22Rv1 (cell line): ENCODE data around the gene KDM2A.

Source experiments
- H3K27ac ChIP-seq: fragments of 450-650 bp; 2 replicates; pipeline ENCODE4 v1.5.1; 2017
- ZFX ChIP-seq: fragments of 450-650 bp; IDR thresholded peaks from 2 replicates; pipeline ENCODE4 v1.6.1; 2017; ENCODE audit warnings: antibody characterized with exemption, borderline replicate concordance
- TF ChIP-seq, protein P1 (sequence below): fragments of 450-650 bp; IDR thresholded peaks from 2 replicates; pipeline ENCODE4 v1.5.1; 2017; ENCODE audit warnings: mild to moderate bottlenecking

Gene KDM2A

GRCh38 chr11:67118801-67119584 is at the start of gene KDM2A:
TSS of gene KDM2A (plus strand) at chr11:67119263. CDS start at chr11:67121317, 2,054 bp downstream.
- TF ChIP-seq, protein P1, sequence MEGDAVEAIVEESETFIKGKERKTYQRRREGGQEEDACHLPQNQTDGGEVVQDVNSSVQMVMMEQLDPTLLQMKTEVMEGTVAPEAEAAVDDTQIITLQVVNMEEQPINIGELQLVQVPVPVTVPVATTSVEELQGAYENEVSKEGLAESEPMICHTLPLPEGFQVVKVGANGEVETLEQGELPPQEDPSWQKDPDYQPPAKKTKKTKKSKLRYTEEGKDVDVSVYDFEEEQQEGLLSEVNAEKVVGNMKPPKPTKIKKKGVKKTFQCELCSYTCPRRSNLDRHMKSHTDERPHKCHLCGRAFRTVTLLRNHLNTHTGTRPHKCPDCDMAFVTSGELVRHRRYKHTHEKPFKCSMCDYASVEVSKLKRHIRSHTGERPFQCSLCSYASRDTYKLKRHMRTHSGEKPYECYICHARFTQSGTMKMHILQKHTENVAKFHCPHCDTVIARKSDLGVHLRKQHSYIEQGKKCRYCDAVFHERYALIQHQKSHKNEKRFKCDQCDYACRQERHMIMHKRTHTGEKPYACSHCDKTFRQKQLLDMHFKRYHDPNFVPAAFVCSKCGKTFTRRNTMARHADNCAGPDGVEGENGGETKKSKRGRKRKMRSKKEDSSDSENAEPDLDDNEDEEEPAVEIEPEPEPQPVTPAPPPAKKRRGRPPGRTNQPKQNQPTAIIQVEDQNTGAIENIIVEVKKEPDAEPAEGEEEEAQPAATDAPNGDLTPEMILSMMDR, result peak; percentile 13; the same call in 1 of the 2 replicates
- no peak for TF ChIP-seq ZFX
- peak within 1 kb of the TSS; percentile 81 for H3K27ac ChIP-seq

DNA sequence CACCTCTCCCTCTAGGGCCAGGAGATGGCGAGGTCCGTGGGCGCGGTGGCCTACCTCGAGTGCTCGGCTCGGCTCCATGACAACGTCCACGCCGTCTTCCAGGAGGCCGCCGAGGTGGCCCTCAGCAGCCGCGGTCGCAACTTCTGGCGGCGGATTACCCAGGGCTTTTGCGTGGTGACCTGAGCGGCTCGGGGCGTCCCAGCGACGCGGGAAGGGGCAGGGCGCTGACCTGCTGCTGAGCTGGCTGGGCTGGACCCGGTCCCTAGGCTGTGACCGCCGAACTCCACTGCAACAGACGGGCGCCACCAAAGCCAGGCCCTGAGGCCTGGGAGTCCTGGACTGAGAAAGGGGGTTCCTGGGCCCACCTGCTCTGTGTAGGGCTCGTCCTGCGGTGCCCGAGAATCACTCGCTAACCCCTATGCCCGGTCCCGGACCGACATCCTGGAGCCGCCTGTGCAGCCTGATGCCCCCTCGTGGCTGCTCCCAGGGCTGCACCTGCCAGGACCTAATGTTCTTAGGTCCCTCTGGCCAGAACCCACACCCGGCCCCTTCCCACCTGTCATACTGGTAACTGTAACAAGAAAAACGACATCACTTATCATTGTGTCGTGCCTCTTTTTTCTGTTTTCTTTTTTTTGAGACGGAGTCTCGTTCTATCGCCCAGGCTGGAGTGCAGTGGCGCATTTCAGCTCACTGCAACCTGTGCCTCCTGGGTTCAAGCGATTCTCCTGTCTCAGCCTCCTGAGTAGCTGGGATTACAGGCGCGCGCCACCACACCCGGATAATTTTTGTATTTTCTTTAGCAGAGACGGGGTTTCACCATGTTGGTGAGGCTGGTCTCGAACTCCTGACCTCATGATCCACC is 47.4 kb upstream of the KDM2A start:
- TF ChIP-seq ZFX, result no peak
- TF ChIP-seq, protein P1, result peak; percentile 97
- no peak overlapping the region for H3K27ac ChIP-seq

GRCh38 chr11:67072295-67072694 is 46.8 kb upstream of the KDM2A start:
- no peak overlapping the region for H3K27ac ChIP-seq
- TF ChIP-seq ZFX, result no peak
- TF ChIP-seq, protein P1, result no peak

DNA sequence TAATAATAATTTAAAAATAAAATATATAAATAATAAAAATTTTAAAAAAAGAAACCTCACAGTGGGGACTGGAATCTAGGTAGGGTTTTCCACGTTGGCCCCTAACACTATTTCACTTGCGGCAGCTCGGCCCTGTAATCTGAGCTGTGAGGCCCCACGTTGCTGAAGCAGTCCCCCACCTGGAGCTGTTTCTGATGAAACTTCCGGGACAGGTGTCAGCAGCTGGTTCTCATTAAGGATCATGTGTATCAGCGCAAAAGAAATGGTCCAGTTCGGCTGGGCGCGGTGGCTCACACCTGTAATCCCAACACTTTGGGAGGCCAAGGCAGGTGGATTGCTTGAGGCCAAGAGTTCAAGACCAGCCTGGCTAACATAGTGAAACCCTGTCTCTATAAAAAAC is 45.2 kb upstream of the KDM2A start:
- TF ChIP-seq, protein P1, result no peak
- TF ChIP-seq ZFX, result no peak
- H3K27ac ChIP-seq, result no peak overlapping the region

DNA sequence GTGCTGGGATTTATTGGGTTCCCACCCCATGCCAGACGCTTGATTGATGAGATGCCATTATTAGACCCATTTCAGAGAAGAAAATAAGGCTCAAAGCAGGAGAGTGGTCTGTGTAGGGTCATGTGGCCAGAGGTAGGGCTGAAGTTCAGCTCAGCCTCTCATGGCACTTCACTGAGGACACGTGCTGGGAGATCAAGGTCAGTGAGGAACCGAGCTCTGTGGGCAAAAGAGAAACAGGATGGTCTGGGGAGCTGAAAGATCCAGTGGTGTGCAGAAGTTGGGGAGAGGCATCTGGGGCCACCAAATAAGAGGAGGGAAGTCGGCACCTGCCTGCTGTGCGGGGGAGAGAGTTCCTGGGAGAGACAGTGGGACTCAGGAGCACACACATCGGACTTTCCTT is 42.9 kb upstream of the KDM2A start:
- no peak for TF ChIP-seq ZFX
- TF ChIP-seq, protein P1, result no peak
- H3K27ac ChIP-seq, result no peak overlapping the region

DNA sequence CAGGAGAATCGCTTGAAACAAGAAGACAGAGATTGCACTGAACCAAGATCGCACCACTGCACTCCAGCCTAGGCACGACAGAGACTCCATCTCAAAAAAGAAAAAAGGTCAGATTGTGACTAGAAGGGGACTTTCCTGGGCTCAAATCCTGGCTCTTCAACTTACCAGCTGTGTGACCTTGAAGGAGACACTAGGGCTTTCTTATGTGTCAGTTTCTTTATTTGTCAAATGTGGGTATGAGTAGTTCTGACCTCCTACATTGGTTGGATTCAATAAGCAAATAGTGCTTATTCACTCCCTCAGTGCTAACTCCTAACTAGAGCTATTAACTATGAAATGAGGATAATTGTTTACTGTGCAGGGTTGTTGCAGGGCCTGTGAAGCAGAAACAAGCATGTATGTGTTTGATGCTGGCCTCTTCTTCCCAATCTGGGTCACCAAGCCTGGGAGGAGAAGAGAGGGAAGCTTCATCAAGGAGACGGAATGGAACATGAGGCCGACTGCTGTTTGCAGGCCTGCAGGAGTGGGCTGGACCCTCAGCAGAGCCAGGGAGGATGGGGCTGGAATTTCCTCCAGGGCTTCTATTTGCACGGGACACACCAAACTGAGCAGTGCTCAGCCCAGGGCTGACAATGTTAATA is 39.9 kb upstream of the KDM2A start:
- no peak overlapping the region for H3K27ac ChIP-seq
- TF ChIP-seq, protein P1, result no peak
- TF ChIP-seq ZFX, result no peak
